H1 (cell line): Measurements from ENCODE around the gene TMUB1. TPM values are rescaled to one million over a fixed set of nuclear protein-coding genes. Genes with fewer than 3 reads are reported as not detected.

ENCODE experiments used
- CTCF ChIA-PET: fragments of 300-600 bp; sonication (Branson Sonifier 250); formaldehyde crosslinking; loops from one replicate; lab custom pipeline; 2021; ENCODE audit not compliant: partially characterized antibody; lab: Charles Lee
- POLR2A ChIA-PET: fragments of 300-600 bp; sonication (Branson Sonifier 250); formaldehyde crosslinking; loops from one replicate; lab custom pipeline; 2021; ENCODE audit warnings: inconsistent platforms; ENCODE audit not compliant: partially characterized antibody; lab: Charles Lee
- DNase-seq, 2 experiments: peaks; one replicate each; pipeline versions ENCODE4 v3.0.0 to v3.0.0-alpha.2; 2010 to 2022; ENCODE audit warnings: low spot score in 2 of 2, low read depth in 1 of 2, mixed read lengths in 1 of 2
- FAIRE-seq: peaks from 2 replicates; lab custom pipeline; 2011; peaks lifted over from hg19 to GRCh38; lab: Jason Lieb, UNC
- H2AFZ ChIP-seq: 2 replicates; pipeline ENCODE4 v1.8.1; 2012; ENCODE audit warnings: low read length, inconsistent platforms
- H2AK5ac ChIP-seq: 2 replicates; pipeline ENCODE4 v1.6.1; 2013; ENCODE audit warnings: low read depth, low read length
- H2BK120ac ChIP-seq: replicated peaks from 2 replicates; pipeline ENCODE3; 2013; ENCODE audit warnings: low read depth, low read length, inconsistent platforms
- H2BK12ac ChIP-seq: 2 replicates; pipeline ENCODE4 v1.6.1; 2013; ENCODE audit warnings: low read depth, low read length
- H2BK15ac ChIP-seq: 2 replicates; pipeline ENCODE4 v1.6.1; 2013; ENCODE audit warnings: low read length
- H2BK20ac ChIP-seq: 2 replicates; pipeline ENCODE4 v1.6.1; 2013; ENCODE audit warnings: low read length
- H2BK5ac ChIP-seq: 2 replicates; pipeline ENCODE4 v1.6.1; 2013; ENCODE audit warnings: low read depth, low read length
- H3K14ac ChIP-seq: 2 replicates; pipeline ENCODE4 v1.6.1; 2013; ENCODE audit warnings: inconsistent platforms; ENCODE audit not compliant: insufficient read length
- H3K18ac ChIP-seq: 2 replicates; pipeline ENCODE4 v1.6.1; 2013; ENCODE audit warnings: low read length; ENCODE audit errors: extremely low read depth
- H3K23ac ChIP-seq: 2 replicates; pipeline ENCODE4 v1.6.1; 2013; ENCODE audit warnings: inconsistent platforms; ENCODE audit not compliant: insufficient read length
- H3K23me2 ChIP-seq: 2 replicates; pipeline ENCODE4 v1.6.1; 2013; ENCODE audit warnings: low read depth, low read length
- H3K27ac ChIP-seq: 2 replicates; pipeline ENCODE4 v1.6.1; 2011; ENCODE audit warnings: low read depth, low read length, inconsistent platforms
- H3K27me3 ChIP-seq, 4 experiments: replicated peaks in 1 of 4; 1 replicate in 1 of 4; 2 replicates in 3 of 4; pipeline versions ENCODE4 v1.6.1 to v1.8.1; 2011 to 2013; ENCODE audit warnings: low read length in 3 of 4, mild to moderate bottlenecking in 3 of 4, inconsistent platforms in 2 of 4, mixed read lengths in 2 of 4, moderate library complexity in 1 of 4; ENCODE audit not compliant: control insufficient read depth in 3 of 4, insufficient read depth in 3 of 4; ENCODE audit errors: extremely low read depth in 1 of 4
- H3K36me3 ChIP-seq, 4 experiments: 2 replicates each; pipeline versions ENCODE4 v1.6.1 to v1.8.1; 2011 to 2013; ENCODE audit warnings: mild to moderate bottlenecking in 4 of 4, low read length in 3 of 4, moderate library complexity in 2 of 4, control low read depth in 1 of 4, inconsistent platforms in 1 of 4; ENCODE audit not compliant: insufficient read depth in 4 of 4, control insufficient read depth in 2 of 4
- H3K4ac ChIP-seq: replicated peaks from 2 replicates; pipeline ENCODE3; 2013; ENCODE audit warnings: low read length, low read depth, mixed read lengths, inconsistent platforms; ENCODE audit not compliant: insufficient read length
- H3K4me1 ChIP-seq, 4 experiments: replicated peaks in 1 of 4; 1 replicate in 1 of 4; 2 replicates in 3 of 4; pipeline versions ENCODE4 v1.6.1 to v1.8.1; 2011 to 2013; ENCODE audit warnings: low read length in 3 of 4, inconsistent platforms in 2 of 4, mixed read lengths in 1 of 4; ENCODE audit not compliant: insufficient read depth in 4 of 4, control insufficient read depth in 3 of 4
- H3K4me2 ChIP-seq, 2 experiments: 2 replicates each; pipeline versions ENCODE4 v1.6.1 to v1.8.1; 2011 to 2013; ENCODE audit warnings: low read depth in 2 of 2, low read length in 2 of 2, control low read depth in 1 of 2, inconsistent platforms in 1 of 2, mild to moderate bottlenecking in 1 of 2; ENCODE audit not compliant: insufficient read depth in 1 of 2
- H3K4me3 ChIP-seq, 4 experiments: fragments of 200-600, 300-600 bp in 1 of 4; sonication (generic), shearing (Covaris generic), sonication (Bioruptor Twin) in 1 of 4; 2 replicates each; pipeline versions ENCODE4 v1.5.1 to v1.8.1; 2011 to 2016; ENCODE audit warnings: low read length in 4 of 4, low read depth in 3 of 4, control low read depth in 2 of 4, inconsistent platforms in 2 of 4, mild to moderate bottlenecking in 2 of 4, mixed read lengths in 1 of 4, moderate library complexity in 1 of 4; ENCODE audit not compliant: insufficient read depth in 2 of 4; ENCODE audit errors: extremely low read depth in 1 of 4
- H3K56ac ChIP-seq: replicated peaks from 2 replicates; pipeline ENCODE3; 2013; ENCODE audit warnings: low read depth, mild to moderate bottlenecking, mixed read lengths, low read length, inconsistent platforms; ENCODE audit not compliant: insufficient read length
- H3K79me1 ChIP-seq: 2 replicates; pipeline ENCODE4 v1.6.1; 2013; ENCODE audit warnings: low read depth, low read length, control low read depth
- H3K79me2 ChIP-seq, 2 experiments: 2 replicates each; pipeline versions ENCODE4 v1.6.1 to v1.8.1; 2012 to 2013; ENCODE audit warnings: low read length in 2 of 2, mild to moderate bottlenecking in 2 of 2, inconsistent platforms in 1 of 2; ENCODE audit not compliant: insufficient read depth in 2 of 2, control insufficient read depth in 1 of 2
- H3K9ac ChIP-seq, 4 experiments: replicated peaks in 1 of 4; 1 replicate in 1 of 4; 2 replicates in 3 of 4; pipeline versions ENCODE4 v1.6.1 to v1.8.1; 2011 to 2013; ENCODE audit warnings: low read depth in 3 of 4, low read length in 3 of 4, control low read depth in 2 of 4, mild to moderate bottlenecking in 2 of 4, moderate library complexity in 2 of 4, inconsistent platforms in 1 of 4; ENCODE audit errors: extremely low read depth in 1 of 4
- H3K9me3 ChIP-seq, 2 experiments: 2 replicates each; pipeline versions ENCODE4 v1.6.1 to v1.8.1; 2012 to 2013; ENCODE audit warnings: mild to moderate bottlenecking in 2 of 2, moderate library complexity in 2 of 2, control low read depth in 1 of 2, inconsistent platforms in 1 of 2, low read depth in 1 of 2, low read length in 1 of 2, mixed read lengths in 1 of 2; ENCODE audit not compliant: insufficient read depth in 2 of 2
- H4K20me1 ChIP-seq, 2 experiments: replicated peaks in 1 of 2; 2 replicates each; pipeline versions ENCODE3 to v1.8.1; 2011 to 2013; ENCODE audit warnings: inconsistent platforms in 2 of 2, low read length in 2 of 2, mild to moderate bottlenecking in 1 of 2; ENCODE audit not compliant: insufficient read depth in 2 of 2, control insufficient read depth in 1 of 2
- H4K5ac ChIP-seq: 2 replicates; pipeline ENCODE4 v1.6.1; 2013; ENCODE audit warnings: low read length, low read depth, mixed read lengths, inconsistent platforms; ENCODE audit not compliant: insufficient read length
- H4K8ac ChIP-seq: 2 replicates; pipeline ENCODE4 v1.8.0; 2013; ENCODE audit warnings: mild to moderate bottlenecking, moderate library complexity, low read length, inconsistent platforms; ENCODE audit not compliant: insufficient read depth; ENCODE audit errors: extremely low read depth
- H4K91ac ChIP-seq: replicated peaks from 2 replicates; pipeline ENCODE3; 2013; ENCODE audit warnings: low read length, mixed read lengths, inconsistent platforms; ENCODE audit not compliant: insufficient read length
- ASH2L ChIP-seq: fragments of 200-600, 300-600 bp; sonication (generic); IDR thresholded peaks from one replicate; pipeline ENCODE4 v1.7.1; 2017; ENCODE audit warnings: low read length
- CBX5 ChIP-seq: fragments of 300-800, 300-1000 bp; sonication (generic); IDR thresholded peaks from 2 replicates; pipeline ENCODE4 v1.7.1; 2016; ENCODE audit warnings: antibody characterized with exemption, low read length, low read depth
- GTF2F1 ChIP-seq: IDR thresholded peaks from 2 replicates; pipeline ENCODE4 v1.6.1; 2012; ENCODE audit warnings: low read depth, low read length, improper control_type of control experiment, borderline replicate concordance
- HDAC6 ChIP-seq: IDR thresholded peaks from one replicate; pipeline ENCODE4 v1.7.1; 2012; ENCODE audit warnings: low read depth, mild to moderate bottlenecking, inconsistent platforms, low read length, moderate library complexity
- JUND ChIP-seq: IDR thresholded peaks from 2 replicates; pipeline ENCODE4 v1.6.1; 2011; ENCODE audit warnings: mild to moderate bottlenecking, improper control_type of control experiment, low read length
- MAFK ChIP-seq: IDR thresholded peaks from 2 replicates; pipeline ENCODE4 v1.6.1; 2012; ENCODE audit warnings: low read depth, mild to moderate bottlenecking, improper control_type of control experiment, low read length
- NRF1 ChIP-seq: IDR thresholded peaks from 2 replicates; pipeline ENCODE4 v1.6.1; 2011; ENCODE audit warnings: mild to moderate bottlenecking, low read depth, low read length, improper control_type of control experiment
- PHF8 ChIP-seq: fragments of 200-600 bp; sonication (generic); conservative IDR thresholded peaks from 2 replicates; pipeline ENCODE4 v1.7.1; 2012; ENCODE audit warnings: low read depth, mild to moderate bottlenecking, inconsistent platforms, low read length, moderate library complexity
- POU5F1 ChIP-seq: IDR thresholded peaks from 2 replicates; pipeline ENCODE4 v1.6.1; 2011; ENCODE audit warnings: low read depth, mild to moderate bottlenecking, low read length, moderate library complexity
- RAD21 ChIP-seq, 2 experiments: IDR thresholded peaks in 1 of 2; conservative IDR thresholded peaks in 1 of 2; 2 replicates each; pipeline ENCODE4 v1.6.1; 2011; ENCODE audit warnings: low read depth in 2 of 2, low read length in 2 of 2, improper control_type of control experiment in 1 of 2, inconsistent platforms in 1 of 2, mild to moderate bottlenecking in 1 of 2, moderate library complexity in 1 of 2
- SIRT6 ChIP-seq: IDR thresholded peaks from one replicate; pipeline ENCODE4 v1.7.1; 2012; ENCODE audit warnings: low read length, inconsistent platforms
- SIX5 ChIP-seq: IDR thresholded peaks from 2 replicates; pipeline ENCODE4 v1.6.1; 2011; ENCODE audit warnings: mild to moderate bottlenecking, low read depth, low read length
- SP2 ChIP-seq: IDR thresholded peaks from 2 replicates; pipeline ENCODE4 v1.6.1; 2012; ENCODE audit warnings: mild to moderate bottlenecking, low read length, inconsistent platforms
- SUZ12 ChIP-seq: fragments of 200-600 bp; sonication (generic); IDR thresholded peaks from 2 replicates; pipeline ENCODE4 v1.6.1; 2012; ENCODE audit warnings: mild to moderate bottlenecking, inconsistent platforms, low read length, moderate library complexity, mixed read lengths
- WGBS, 2 experiments: shearing (Covaris generic) in 1 of 2; methylation state at CpG; one replicate each; pipeline versions ENCODE4 v1.1.6 to v1.1.7; 2013 to 2015; ENCODE audit warnings: low lambda C conversion rate in 2 of 2, mixed read lengths in 2 of 2, inconsistent platforms in 1 of 2, low coverage in 1 of 2, missing lambda C conversion rate in 1 of 2; ENCODE audit not compliant: insufficient replicate concordance in 2 of 2, insufficient coverage in 1 of 2, insufficient read length in 1 of 2; ENCODE audit errors: extremely low coverage in 1 of 2, missing lambda C conversion rate in 1 of 2; 5-methylcytosine and 5-hydroxymethylcytosine counted together
- polyA plus RNA-seq, 7 experiments: library from polyadenylated mRNA; depleted of rRNA in 3 of 7; stranded (reverse) in 5 of 7; unstranded in 2 of 7; fragments of >200 nt in 5 of 7; fragments of 200-250 nt in 2 of 7; gene quantifications; 1 replicate in 5 of 7; 2 replicates in 1 of 7; 4 replicates in 1 of 7; pipeline versions ENCODE4 v1.2.1 to v1.2.3, GENCODE V29; 2011 to 2013; ENCODE audit warnings: missing spikeins in 2 of 7, mixed read lengths in 2 of 7
- total RNA-seq: library from RNA; stranded (reverse); fragmentation: NEBNext Ultra II Directional; extraction: Animal tissue kit (Norgen Biotek cat#: 25700); gene quantifications from 2 replicates; pipeline ENCODE4 v1.2.1, GENCODE V29; 2021

Gene TMUB1
- total and polyA plus RNA-seq, 2 of the 8 experiments (the other 6 are each of a cell fraction or from before 2014, with no cell fraction given), result 41.4 to 56.2 TPM

GRCh38 chr7:151035026-151035717, 48.1 kb downstream of the TMUB1 start:
- Histone ChIP-seq H3K9ac (no peak overlapping the region), H4K8ac (0 out of 2 replicates have a peak overlapping the region, but pooled peaks have one; percentile 5), H3K56ac (no peak overlapping the region), H3K4ac (no peak overlapping the region), H2BK5ac (no peak overlapping the region), H3K27ac (no peak overlapping the region), H3K4me3 (no peak overlapping the region), H3K18ac (no peak overlapping the region), H3K9me3 (no peaks in the 10 kb centered on the region), H4K91ac (no peak overlapping the region), H2BK15ac (no peak overlapping the region), H2AFZ (no peak overlapping the region), H3K79me1 (no peaks in the 10 kb centered on the region; the same call in 1 of the 2 replicates), H3K4me1 (no peaks in the 10 kb centered on the region), H3K23ac (no peak overlapping the region), H3K23me2 (no peaks in the 10 kb centered on the region), H3K27me3 (no peaks in the 10 kb centered on the region), H3K79me2 (no peaks in the 10 kb centered on the region), H2BK20ac (no peak overlapping the region), H2BK120ac (no peak overlapping the region), H2BK12ac (no peak overlapping the region), H3K36me3 (peaks cover 0 to 2% (median 0%) of the 10 kb centered on the region in 4 experiments; a peak in 2 of 8 replicates), H4K5ac (no peak overlapping the region), H4K20me1 (peaks cover 0 to 4% of the 10 kb centered on the region in 2 experiments), H3K14ac (no peak overlapping the region), H2AK5ac (no peak overlapping the region), H3K4me2 (no peak overlapping the region)
- POLR2A ChIA-PET, result no interaction called here
- DNase-seq (no peak), FAIRE-seq (no peak)
- CTCF ChIA-PET, result interaction anchor here (0.8 to 5.4 kb wide), 8 partner anchors 15 to 73 kb away, joined by 3 to 33 read pairs (median 4); partner anchors contain the start of gene CDK5
- 95% methylated on average over 19 of the region's 21 CpGs; no CpG with 5 or more reads in 1 of the 2 experiments for WGBS, 2 experiments
- no peak for TF ChIP-seq RAD21 (IDR thresholded peaks at IDR 0.05 in 1 of 2, conservative IDR thresholded peaks at IDR 0.05 in 1 of 2; ENCODE audit: low read depth in 2 of 2, low read length in 2 of 2)
- TF ChIP-seq HDAC6, result no peak
- no peak for TF ChIP-seq NRF1
- TF ChIP-seq PHF8, result no peak
- TF ChIP-seq SIX5, result no peak
- no peak for TF ChIP-seq SP2
- TF ChIP-seq CBX5, result no peak
- no peak for TF ChIP-seq SUZ12
- TF ChIP-seq GTF2F1, result no peak
- TF ChIP-seq ASH2L, result no peak
- TF ChIP-seq JUND, result no peak
- TF ChIP-seq MAFK, result no peak
- no peak for TF ChIP-seq POU5F1
- no peak for TF ChIP-seq SIRT6
